Lung (tissue), 12 donors: ENCODE measurements around the gene PTPRA. TPM values are rescaled to one million over a fixed set of nuclear protein-coding genes. Genes with fewer than 3 reads are reported as not detected.

ENCODE experiments used
- ATAC-seq: fragments of 200-7000 bp; cut with Tn5 transposase; one replicate; pipeline ENCODE4 v1.9.1; 2020; ENCODE audit warnings: moderate number of reproducible peaks; ENCODE audit not compliant: insufficient read depth, low FRiP score
- DNase-seq, 3 donors: peaks; one replicate each; pipeline ENCODE4 v3.0.0-alpha.2; 2013 to 2017
- H3K27ac ChIP-seq, 2 donors: one replicate each; pipeline ENCODE4 v1.5.1; 2013; ENCODE audit warnings: mild to moderate bottlenecking in 2 of 2, moderate library complexity in 2 of 2, control low read depth in 1 of 2, inconsistent platforms in 1 of 2, low read depth in 1 of 2, low read length in 1 of 2
- H3K27me3 ChIP-seq, 3 donors: one replicate each; pipeline ENCODE4 v1.5.1; 2013; ENCODE audit warnings: low read length in 2 of 3; ENCODE audit not compliant: control insufficient read depth in 3 of 3, insufficient read depth in 3 of 3
- H3K36me3 ChIP-seq, 4 donors: one replicate each; pipeline ENCODE4 v1.5.1; 2013; ENCODE audit warnings: low read length in 4 of 4, mild to moderate bottlenecking in 1 of 4, moderate library complexity in 1 of 4; ENCODE audit not compliant: control insufficient read depth in 4 of 4, insufficient read depth in 4 of 4
- H3K4me1 ChIP-seq, 5 donors: one replicate each; pipeline ENCODE4 v1.5.1; 2013; ENCODE audit warnings: low read length in 5 of 5, mild to moderate bottlenecking in 2 of 5, moderate library complexity in 1 of 5; ENCODE audit not compliant: control insufficient read depth in 5 of 5, insufficient read depth in 5 of 5
- H3K4me3 ChIP-seq: one replicate; pipeline ENCODE4 v1.5.1; 2013; ENCODE audit warnings: mild to moderate bottlenecking, control low read depth, moderate library complexity
- H3K9ac ChIP-seq, 2 donors: one replicate each; pipeline ENCODE4 v1.5.1; 2013; ENCODE audit warnings: low read length in 2 of 2, control low read depth in 1 of 2; ENCODE audit not compliant: insufficient read depth in 1 of 2
- H3K9me3 ChIP-seq, 4 donors: one replicate each; pipeline ENCODE4 v1.5.1; 2013; ENCODE audit warnings: low read length in 3 of 4, mild to moderate bottlenecking in 1 of 4, moderate library complexity in 1 of 4; ENCODE audit not compliant: control insufficient read depth in 4 of 4, insufficient read depth in 3 of 4
- WGBS, 2 donors: extraction: QIAGEN DNeasy Blood & Tissue Kit; methylation state at CpG; one replicate each; pipeline ENCODE4 v1.1.7; 2013; 5-methylcytosine and 5-hydroxymethylcytosine counted together
- polyA plus RNA-seq, 2 donors: library from polyadenylated mRNA; stranded (reverse); fragments of 200-250 nt; gene quantifications; one replicate each; pipeline ENCODE4 v1.2.1, GENCODE V29; 2013
- total RNA-seq, 2 donors: library from RNA; depleted of rRNA in 1 of 2; stranded (reverse); fragments of >200 nt in 1 of 2; gene quantifications; one replicate each; pipeline ENCODE4 v1.2.1, GENCODE V29; 2014 to 2021
- TF ChIP-seq, protein P1 (sequence below): IDR thresholded peaks from 2 replicates; pipeline ENCODE4 v1.5.1; 2012; ENCODE audit warnings: mild to moderate bottlenecking; ENCODE audit errors: control extremely low read depth, extremely low read depth
- donor health status: control.
- donor health status: control.
- donor health status: Bipolar disorder and iron deficiency.
- donor health status: healthy.
- donor health status: DM: yes; HTN: yes; CAD: no.

Gene PTPRA
- total and polyA plus RNA-seq, 4 donors, result 17.8 to 92.1 (median 40.1) TPM

DNA sequence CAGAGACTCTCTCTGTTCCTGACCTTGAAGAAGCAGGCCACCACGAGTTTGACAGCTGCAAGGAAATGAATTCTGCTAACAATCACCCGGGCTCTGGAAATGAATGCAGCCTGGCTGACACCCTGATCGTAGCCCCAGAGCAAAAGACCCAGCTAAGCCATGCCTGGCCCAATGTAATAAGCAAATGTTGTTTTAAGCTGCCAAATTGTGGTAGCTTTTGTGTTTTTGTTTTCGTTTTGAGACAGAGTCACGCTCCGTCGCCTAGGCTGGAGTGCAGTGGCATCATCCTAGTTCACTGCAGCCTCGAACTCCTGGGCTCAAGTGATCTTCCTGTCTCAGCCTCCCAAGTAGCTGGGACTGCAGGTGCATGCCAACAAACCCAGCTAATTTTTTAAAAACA is 194.8 kb downstream of the PTPRA start:
- Histone ChIP-seq H3K4me3 (no peak overlapping the region), H3K4me1 (peaks cover 0 to 13% (median 0%) of the 10 kb centered on the region in 5 donors), H3K9me3 (peaks cover 0 to 1% (median 0%) of the 10 kb centered on the region in 4 donors), H3K9ac (no peak overlapping the region), H3K36me3 (no peaks in the 10 kb centered on the region), H3K27ac (no peak overlapping the region), H3K27me3 (peaks cover 0 to 21% (median 15%) of the 10 kb centered on the region in 3 donors)
- WGBS, 2 donors, result 74 to 77% methylated on average over 8 of the region's 8 CpGs
- TF ChIP-seq, protein P1, sequence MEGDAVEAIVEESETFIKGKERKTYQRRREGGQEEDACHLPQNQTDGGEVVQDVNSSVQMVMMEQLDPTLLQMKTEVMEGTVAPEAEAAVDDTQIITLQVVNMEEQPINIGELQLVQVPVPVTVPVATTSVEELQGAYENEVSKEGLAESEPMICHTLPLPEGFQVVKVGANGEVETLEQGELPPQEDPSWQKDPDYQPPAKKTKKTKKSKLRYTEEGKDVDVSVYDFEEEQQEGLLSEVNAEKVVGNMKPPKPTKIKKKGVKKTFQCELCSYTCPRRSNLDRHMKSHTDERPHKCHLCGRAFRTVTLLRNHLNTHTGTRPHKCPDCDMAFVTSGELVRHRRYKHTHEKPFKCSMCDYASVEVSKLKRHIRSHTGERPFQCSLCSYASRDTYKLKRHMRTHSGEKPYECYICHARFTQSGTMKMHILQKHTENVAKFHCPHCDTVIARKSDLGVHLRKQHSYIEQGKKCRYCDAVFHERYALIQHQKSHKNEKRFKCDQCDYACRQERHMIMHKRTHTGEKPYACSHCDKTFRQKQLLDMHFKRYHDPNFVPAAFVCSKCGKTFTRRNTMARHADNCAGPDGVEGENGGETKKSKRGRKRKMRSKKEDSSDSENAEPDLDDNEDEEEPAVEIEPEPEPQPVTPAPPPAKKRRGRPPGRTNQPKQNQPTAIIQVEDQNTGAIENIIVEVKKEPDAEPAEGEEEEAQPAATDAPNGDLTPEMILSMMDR, result no peak
- no peak for DNase-seq
- no peak for ATAC-seq

- Histone ChIP-seq H3K27me3 (peaks cover 0 to 22% (median 15%) of the 10 kb centered on the region in 3 donors), H3K4me1 (peaks cover 0 to 13% (median 0%) of the 10 kb centered on the region in 5 donors), H3K9ac (no peak overlapping the region), H3K27ac (no peak overlapping the region), H3K4me3 (no peak overlapping the region), H3K9me3 (peaks cover 0 to 1% (median 0%) of the 10 kb centered on the region in 4 donors), H3K36me3 (no peaks in the 10 kb centered on the region)
- no peak for ATAC-seq
- 87 to 88% methylated on average over 8 of the region's 8 CpGs for WGBS, 2 donors
- no peak for DNase-seq
- TF ChIP-seq, protein P1, result no peak
Measured at GRCh38 chr20:3068986-3069900, 196.0 kb downstream of the PTPRA start.

DNA sequence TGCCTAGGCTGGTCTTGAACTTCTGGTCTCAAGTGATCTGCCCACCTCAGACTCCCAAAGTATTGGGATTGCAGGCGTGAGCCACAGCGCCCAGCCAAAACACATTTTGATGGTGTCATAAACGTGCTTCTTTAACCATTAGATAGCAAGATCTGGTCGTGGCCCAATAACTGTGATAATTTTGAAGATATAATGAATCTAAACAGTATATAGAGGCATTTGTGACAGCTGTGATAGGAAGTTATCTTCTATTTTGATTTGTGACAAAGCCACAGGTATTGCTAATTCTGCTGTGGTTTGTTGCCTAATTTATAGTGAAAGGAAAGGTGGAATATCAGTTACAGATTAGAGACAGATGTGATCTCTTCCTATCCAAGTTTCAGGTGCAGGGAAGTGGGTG is 197.4 kb downstream of the PTPRA start:
- Histone ChIP-seq H3K27ac (no peak overlapping the region), H3K4me3 (no peak overlapping the region), H3K4me1 (peaks cover 0 to 13% (median 0%) of the 10 kb centered on the region in 5 donors), H3K9me3 (peaks cover 0 to 1% (median 0%) of the 10 kb centered on the region in 4 donors), H3K36me3 (no peaks in the 10 kb centered on the region), H3K9ac (no peak overlapping the region), H3K27me3 (peaks cover 0 to 22% (median 15%) of the 10 kb centered on the region in 3 donors)
- WGBS, 2 donors, result 73 to 87% methylated on average over 4 of the region's 4 CpGs
- TF ChIP-seq, protein P1, result no peak
- DNase-seq (no peak), ATAC-seq (no peak)
